Measurements from ENCODE around the gene TEKTIP1. TPM values are rescaled to one million over a fixed set of nuclear protein-coding genes. Genes with fewer than 3 reads are reported as not detected.
"Not testable (repeated sequence)": the region's sequence is repeated elsewhere in the genome, so short reads cannot be mapped to it uniquely, and the experiment has no call there.

TEKTIP1 gene
- total RNA-seq, 8 experiments from 2014 or later: 0.50 to 4.3 (median 0.99) TPM

- H3K4me3 ChIP-seq; ATAC-seq (replicated peaks in 6 of 8); H3K27ac ChIP-seq; H3K4me1 ChIP-seq (replicated peaks in 1 of 2); in situ Hi-C loops (cut with MboI; ENCODE audit: low pct_unique_long_range_greater_than_20kb in 2 of 9, low sequenced_read_pairs in 9 of 9, unreplicated experiment in 9 of 9): not testable (repeated sequence)
- 85 to 100% (median 94%) methylated on average over 2 to 7 of the region's 7 CpGs for WGBS, 10 experiments
Measured at GRCh38 chr19:3529299-3529698, 9.7 kb upstream of the TEKTIP1 start.

GRCh38 chr19:3530389-3530788, 8.6 kb upstream of the TEKTIP1 start:
- Histone ChIP-seq H3K27ac (no peak overlapping the region), H3K4me1 (replicated peaks in 1 of 2) (no peaks in the 10 kb centered on the region), H3K4me3 (no peak overlapping the region)
- WGBS, 10 experiments: 85 to 100% (median 91%) methylated on average over 1 to 12 of the region's 12 CpGs; no CpG with 5 or more reads in 2 of the 10 experiments
- in situ Hi-C loops (cut with MboI; ENCODE audit: low pct_unique_long_range_greater_than_20kb in 2 of 9, low sequenced_read_pairs in 9 of 9, unreplicated experiment in 9 of 9): no loop called here
- no peak for ATAC-seq (replicated peaks in 6 of 8)

- WGBS, 10 experiments: 93 to 96% methylated on average over 5 to 6 of the region's 29 CpGs; no CpG with 5 or more reads in 8 of the 10 experiments
- in situ Hi-C loops (cut with MboI; ENCODE audit: low pct_unique_long_range_greater_than_20kb in 2 of 9, low sequenced_read_pairs in 9 of 9, unreplicated experiment in 9 of 9): no loop called here
- ATAC-seq (replicated peaks in 6 of 8): peak in 1 of 8 experiments; percentile 1
Measured at GRCh38 chr19:3531716-3532115, 7.3 kb upstream of the TEKTIP1 start.

GRCh38 chr19:3532154-3532786, 6.7 kb upstream of the TEKTIP1 start:
- ATAC-seq (replicated peaks in 6 of 8): peak in 3 of 8 experiments; percentile 1 to 8 (median 6)
- 80 to 100% (median 92%) methylated on average over 1 to 3 of the region's 33 CpGs; no CpG with 5 or more reads in 6 of the 10 experiments for WGBS, 10 experiments
- Histone ChIP-seq H3K27ac (no peak overlapping the region), H3K4me3 (no peak overlapping the region), H3K4me1 (replicated peaks in 1 of 2) (no peaks in the 10 kb centered on the region)
- in situ Hi-C loops (cut with MboI; ENCODE audit: low pct_unique_long_range_greater_than_20kb in 2 of 9, low sequenced_read_pairs in 9 of 9, unreplicated experiment in 9 of 9): no loop called here

More at GRCh38 chr19:3531716-3532115, 7.3 kb upstream of the TEKTIP1 start:
- H3K4me3 ChIP-seq: no peak overlapping the region
- no peak overlapping the region for H3K27ac ChIP-seq
- H3K4me1 ChIP-seq (replicated peaks in 1 of 2): no peaks in the 10 kb centered on the region

- ATAC-seq (replicated peaks in 6 of 8): peak in 1 of 8 experiments; percentile 1
- in situ Hi-C loops (cut with MboI; ENCODE audit: low pct_unique_long_range_greater_than_20kb in 2 of 9, low sequenced_read_pairs in 9 of 9, unreplicated experiment in 9 of 9): no loop called here
- WGBS, 10 experiments: 100% methylated on average over 1 to 2 of the region's 17 CpGs; no CpG with 5 or more reads in 8 of the 10 experiments
- Histone ChIP-seq H3K4me1 (replicated peaks in 1 of 2) (no peaks in the 10 kb centered on the region), H3K27ac (no peak overlapping the region), H3K4me3 (no peak overlapping the region)
Measured at GRCh38 chr19:3533033-3533432, 5.9 kb upstream of the TEKTIP1 start.

GRCh38 chr19:3533563-3534216, 5.3 kb upstream of the TEKTIP1 start:
- in situ Hi-C loops (cut with MboI; ENCODE audit: low pct_unique_long_range_greater_than_20kb in 2 of 9, low sequenced_read_pairs in 9 of 9, unreplicated experiment in 9 of 9): no loop called here
- H3K4me1 ChIP-seq (replicated peaks in 1 of 2): peaks cover 0 to 2% of the 10 kb centered on the region in 2 donors
- H3K27ac ChIP-seq: no peak overlapping the region
- ATAC-seq (replicated peaks in 6 of 8): no peak
- H3K4me3 ChIP-seq: no peak overlapping the region
- 70 to 100% (median 93%) methylated on average over 1 to 6 of the region's 12 CpGs; no CpG with 5 or more reads in 3 of the 10 experiments for WGBS, 10 experiments

GRCh38 chr19:3534375-3535234, 4.4 kb upstream of the TEKTIP1 start:
- 79 to 90% (median 89%) methylated on average over 5 to 9 of the region's 38 CpGs; no CpG with 5 or more reads in 7 of the 10 experiments for WGBS, 10 experiments
- H3K27ac ChIP-seq: no peak overlapping the region
- in situ Hi-C loops (cut with MboI; ENCODE audit: low pct_unique_long_range_greater_than_20kb in 2 of 9, low sequenced_read_pairs in 9 of 9, unreplicated experiment in 9 of 9): no loop called here
- ATAC-seq (replicated peaks in 6 of 8): peak in 4 of 8 experiments; percentile 2 to 9 (median 4)
- peaks cover 0 to 11% of the 10 kb centered on the region in 2 donors for H3K4me1 ChIP-seq (replicated peaks in 1 of 2)
- H3K4me3 ChIP-seq: no peak overlapping the region

GRCh38 chr19:3535235-3535535, 3.8 kb upstream of the TEKTIP1 start:
- WGBS, 10 experiments: 100% methylated on average over 1 to 3 of the region's 9 CpGs; no CpG with 5 or more reads in 7 of the 10 experiments
- H3K4me1 ChIP-seq (replicated peaks in 1 of 2): peaks cover 0 to 11% of the 10 kb centered on the region in 2 donors
- peak in 1 of 8 experiments; percentile 1 for ATAC-seq (replicated peaks in 6 of 8)
- H3K4me3 ChIP-seq: no peak overlapping the region
- no peak overlapping the region for H3K27ac ChIP-seq
- in situ Hi-C loops (cut with MboI; ENCODE audit: low pct_unique_long_range_greater_than_20kb in 2 of 9, low sequenced_read_pairs in 9 of 9, unreplicated experiment in 9 of 9): no loop called here

- Histone ChIP-seq H3K4me3 (no peak overlapping the region), H3K27ac (no peak overlapping the region), H3K4me1 (replicated peaks in 1 of 2) (peaks cover 0 to 11% of the 10 kb centered on the region in 2 donors)
- no peak for ATAC-seq (replicated peaks in 6 of 8)
- in situ Hi-C loops (cut with MboI; ENCODE audit: low pct_unique_long_range_greater_than_20kb in 2 of 9, low sequenced_read_pairs in 9 of 9, unreplicated experiment in 9 of 9): no loop called here
- WGBS, 10 experiments: 94 to 100% methylated on average over 3 to 7 of the region's 14 CpGs; no CpG with 5 or more reads in 8 of the 10 experiments
Measured at GRCh38 chr19:3535563-3535965, 3.4 kb upstream of the TEKTIP1 start.

- peaks cover 0 to 11% of the 10 kb centered on the region in 2 donors for H3K4me1 ChIP-seq (replicated peaks in 1 of 2)
- 93 to 100% methylated on average over 2 to 3 of the region's 10 CpGs; no CpG with 5 or more reads in 8 of the 10 experiments for WGBS, 10 experiments
- H3K4me3 ChIP-seq: no peak overlapping the region
- in situ Hi-C loops (cut with MboI; ENCODE audit: low pct_unique_long_range_greater_than_20kb in 2 of 9, low sequenced_read_pairs in 9 of 9, unreplicated experiment in 9 of 9): no loop called here
- ATAC-seq (replicated peaks in 6 of 8): no peak
- no peak overlapping the region for H3K27ac ChIP-seq
Measured at GRCh38 chr19:3535981-3536380, 3.0 kb upstream of the TEKTIP1 start.

GRCh38 chr19:3536429-3537100, 2.4 kb upstream of the TEKTIP1 start:
- in situ Hi-C loops (cut with MboI; ENCODE audit: low pct_unique_long_range_greater_than_20kb in 2 of 9, low sequenced_read_pairs in 9 of 9, unreplicated experiment in 9 of 9): no loop called here
- peaks cover 0 to 11% of the 10 kb centered on the region in 2 donors for H3K4me1 ChIP-seq (replicated peaks in 1 of 2)
- ATAC-seq (replicated peaks in 6 of 8): peak in 4 of 8 experiments; percentile 4 to 82 (median 20)
- 80 to 100% (median 83%) methylated on average over 1 to 3 of the region's 27 CpGs; no CpG with 5 or more reads in 6 of the 10 experiments for WGBS, 10 experiments
- H3K4me3 ChIP-seq: no peak overlapping the region
- no peak overlapping the region for H3K27ac ChIP-seq

GRCh38 chr19:3537101-3537437, 1.9 kb upstream of the TEKTIP1 start:
- Histone ChIP-seq H3K4me3 (no peak overlapping the region), H3K27ac (peak overlapping the region in 1 of 2 donors; percentile 42), H3K4me1 (replicated peaks in 1 of 2) (peaks cover 0 to 11% of the 10 kb centered on the region in 2 donors)
- ATAC-seq (replicated peaks in 6 of 8): peak in 2 of 8 experiments; percentile 3 to 6
- 75 to 80% methylated on average over 2 of the region's 13 CpGs; no CpG with 5 or more reads in 8 of the 10 experiments for WGBS, 10 experiments
- in situ Hi-C loops (cut with MboI; ENCODE audit: low pct_unique_long_range_greater_than_20kb in 2 of 9, low sequenced_read_pairs in 9 of 9, unreplicated experiment in 9 of 9): no loop called here
